Ammon's horn (tissue), 1 donor: ENCODE data around the gene C10orf88.

ENCODE experiments used
- DNase-seq: peaks from one replicate; pipeline ENCODE4 v3.0.0-alpha.2; 2016; ENCODE audit warnings: low spot score

The C10orf88 gene

GRCh38 chr10:122953902-122954730 is at the start of gene C10orf88:
Gene C10orf88 (minus strand): TSS chr10:122954227. CDS start chr10:122954178, 49 bp downstream.
- DNase-seq, result peak; percentile 99

DNA sequence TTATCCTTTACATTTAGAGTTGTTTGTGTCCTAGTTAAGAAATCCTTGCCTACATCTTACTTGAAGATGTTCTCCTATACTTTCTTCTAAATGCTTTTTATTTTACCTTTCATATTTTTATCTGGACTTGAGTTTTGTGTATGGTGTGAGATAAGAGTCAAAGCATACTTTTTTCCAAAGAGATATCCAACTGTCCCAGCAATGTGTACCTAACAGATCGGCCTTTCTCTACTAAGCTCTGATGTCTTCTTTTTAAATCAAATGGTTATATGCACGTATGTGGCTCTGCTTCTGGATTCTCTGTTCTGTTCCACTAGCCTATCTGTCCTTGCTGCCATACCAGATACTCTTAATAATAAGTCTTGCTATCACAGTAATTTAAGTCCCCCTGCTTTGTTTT is 47.3 kb upstream of the C10orf88 start:
- DNase-seq, result no peak

GRCh38 chr10:123000155-123000554 is 46.1 kb upstream of the C10orf88 start:
- no peak for DNase-seq

GRCh38 chr10:122999347-122999746 is 45.3 kb upstream of the C10orf88 start:
- DNase-seq, result no peak

GRCh38 chr10:122998934-122999333 is 44.9 kb upstream of the C10orf88 start:
- no peak for DNase-seq

- DNase-seq, result no peak
Measured at GRCh38 chr10:122998360-122998917, 44.4 kb upstream of the C10orf88 start.

DNA sequence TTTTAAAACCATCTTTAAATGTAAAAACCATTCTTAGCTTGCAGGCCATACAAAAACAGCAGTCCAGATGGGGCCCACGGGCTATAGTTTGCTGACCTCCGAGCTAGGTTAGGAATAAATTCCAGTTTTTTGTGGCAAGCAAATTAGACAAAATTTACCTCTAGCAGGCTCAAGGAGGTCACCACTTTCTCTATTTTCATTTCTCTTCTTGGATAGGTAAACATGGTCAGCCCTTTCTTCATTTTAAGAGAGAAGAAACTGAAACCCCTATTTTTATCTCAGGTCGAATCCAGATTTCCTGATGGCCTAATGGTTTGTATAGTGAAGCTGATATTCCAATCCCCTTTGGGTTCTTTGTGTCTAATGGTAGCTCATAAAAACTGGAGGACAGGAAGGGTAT is 43.8 kb upstream of the C10orf88 start:
- no peak for DNase-seq

GRCh38 chr10:122995936-122996335 is 41.9 kb upstream of the C10orf88 start:
- no peak for DNase-seq

- no peak for DNase-seq
Measured at GRCh38 chr10:122993797-122994336, 39.8 kb upstream of the C10orf88 start.

- DNase-seq, result no peak
Measured at GRCh38 chr10:122992031-122992585, 38.1 kb upstream of the C10orf88 start.

DNA sequence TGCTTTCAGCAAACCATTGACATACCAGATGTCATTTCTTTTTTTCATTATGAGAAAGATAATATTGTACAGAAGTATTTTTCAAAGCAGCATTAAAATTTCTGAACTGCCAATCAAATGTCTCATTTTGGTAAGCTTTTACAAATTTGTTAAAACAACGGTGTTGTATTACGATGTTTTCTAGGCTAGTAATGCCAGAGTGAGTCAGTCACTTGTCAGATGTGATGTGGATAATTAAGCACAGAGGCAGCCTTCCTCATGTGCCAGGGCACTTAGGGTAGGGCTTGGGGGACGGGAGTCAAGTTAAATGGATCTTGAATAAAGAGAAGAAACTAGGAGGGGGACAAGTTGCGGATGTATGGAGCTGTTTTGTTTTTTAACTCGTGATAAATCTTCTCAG is 36.3 kb upstream of the C10orf88 start:
- no peak for DNase-seq

DNA sequence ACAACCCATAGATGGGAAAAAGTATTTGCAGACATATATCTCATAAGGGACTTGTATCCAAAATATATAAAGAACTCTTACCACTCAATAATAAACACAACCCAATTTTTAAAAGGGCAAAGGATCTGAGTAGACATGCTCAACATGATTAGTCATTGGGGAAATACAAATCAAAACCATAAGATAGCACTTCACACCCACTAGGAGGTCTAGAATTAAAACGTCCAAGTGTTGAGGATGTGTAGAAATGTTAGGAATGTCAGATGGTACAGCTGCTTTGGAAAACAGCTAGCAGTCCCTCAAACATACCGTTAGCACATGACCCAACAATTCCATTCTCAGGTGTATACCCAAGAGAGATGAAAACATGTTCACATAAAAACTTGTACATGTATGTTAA is 34.5 kb upstream of the C10orf88 start:
- DNase-seq, result no peak

- DNase-seq, result no peak
Measured at GRCh38 chr10:122986335-122986734, 32.3 kb upstream of the C10orf88 start.

DNA sequence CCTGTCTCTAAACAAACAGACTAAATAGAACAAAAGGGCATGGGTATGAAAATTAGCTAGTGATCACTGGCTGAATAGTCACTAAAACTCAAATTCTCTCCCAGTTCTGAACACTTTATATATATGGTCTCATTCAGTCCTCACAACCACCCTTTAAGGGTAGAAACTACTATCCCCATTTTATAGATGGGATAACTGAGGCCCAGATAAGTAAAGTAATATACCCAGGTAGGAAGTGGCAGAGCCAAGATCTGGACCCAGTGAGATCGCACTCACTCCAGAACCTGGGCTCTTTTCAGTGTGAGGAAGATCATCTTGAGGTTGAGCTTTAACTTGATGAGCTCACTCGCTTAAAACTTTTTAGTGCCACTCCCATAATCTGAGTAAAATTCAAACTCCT is 30.7 kb upstream of the C10orf88 start:
- DNase-seq, result no peak

DNA sequence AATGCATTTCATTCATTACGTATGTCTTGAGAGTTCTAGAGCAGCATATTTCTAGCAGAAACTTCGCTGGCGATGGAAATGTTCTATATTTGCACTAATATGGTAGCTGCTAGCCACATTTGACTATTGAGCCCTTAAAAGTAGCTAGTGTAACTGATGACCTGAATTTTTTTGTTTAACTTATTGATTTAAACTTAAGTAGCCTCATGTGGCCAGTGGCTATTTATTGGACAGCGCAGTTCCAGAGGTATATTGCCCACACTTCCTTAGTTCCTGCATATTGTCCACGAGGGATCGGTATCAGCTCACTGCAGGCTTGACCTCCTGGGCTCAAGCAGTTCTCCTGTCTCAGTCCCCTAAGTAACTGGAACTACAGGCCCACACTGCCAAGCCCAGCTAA is 29.9 kb upstream of the C10orf88 start:
- DNase-seq, result no peak

GRCh38 chr10:122981066-122981464 is 27.0 kb upstream of the C10orf88 start:
- DNase-seq, result no peak

GRCh38 chr10:122980209-122981065 is 26.4 kb upstream of the C10orf88 start, which contains the start of gene PSTK:
Gene PSTK (plus strand): TSS chr10:122980401. CDS start chr10:122980480, 79 bp downstream.
- DNase-seq, result peak; percentile 96

GRCh38 chr10:122974543-122975064 is 20.6 kb upstream of the C10orf88 start:
- DNase-seq, result no peak

DNA sequence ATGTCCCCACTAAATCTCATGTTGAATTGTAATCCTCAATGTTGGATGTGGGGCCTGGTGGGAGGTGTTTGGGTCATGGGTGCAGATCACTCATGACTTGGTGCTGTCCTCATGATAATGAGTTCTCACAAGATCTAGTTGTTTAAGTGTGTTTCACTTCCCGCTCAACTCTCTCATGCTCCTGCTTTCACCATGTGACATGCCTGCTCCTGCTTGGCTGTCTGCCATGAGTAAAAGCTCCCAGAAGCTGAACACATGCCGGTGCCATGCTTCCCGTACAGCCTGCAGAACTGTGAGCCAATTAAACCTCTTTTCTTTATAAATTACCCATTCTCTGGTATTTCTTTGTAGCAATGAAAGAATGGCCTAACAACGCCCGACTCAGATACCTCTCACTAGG is 20.0 kb upstream of the C10orf88 start:
- no peak for DNase-seq

DNA sequence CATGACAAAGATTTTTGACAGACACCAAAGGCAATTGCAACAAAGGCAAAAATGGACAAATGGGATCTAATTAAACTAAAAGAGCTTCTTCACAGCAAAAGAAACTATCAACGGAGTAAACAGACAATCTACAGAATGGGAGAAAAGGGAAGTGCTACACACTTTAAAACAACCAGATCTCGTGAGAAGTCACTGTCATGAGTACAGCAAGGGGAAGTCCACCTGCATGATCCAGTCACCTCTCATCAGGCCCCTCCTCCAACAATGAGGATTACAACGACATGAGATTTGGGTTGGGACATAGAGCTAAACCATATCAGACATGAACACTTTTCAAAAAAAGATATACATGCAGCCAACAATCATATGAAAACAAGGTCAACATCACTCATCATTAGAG is 14.7 kb upstream of the C10orf88 start:
- no peak for DNase-seq

GRCh38 chr10:122966879-122967278 is 12.9 kb upstream of the C10orf88 start:
- no peak for DNase-seq

DNA sequence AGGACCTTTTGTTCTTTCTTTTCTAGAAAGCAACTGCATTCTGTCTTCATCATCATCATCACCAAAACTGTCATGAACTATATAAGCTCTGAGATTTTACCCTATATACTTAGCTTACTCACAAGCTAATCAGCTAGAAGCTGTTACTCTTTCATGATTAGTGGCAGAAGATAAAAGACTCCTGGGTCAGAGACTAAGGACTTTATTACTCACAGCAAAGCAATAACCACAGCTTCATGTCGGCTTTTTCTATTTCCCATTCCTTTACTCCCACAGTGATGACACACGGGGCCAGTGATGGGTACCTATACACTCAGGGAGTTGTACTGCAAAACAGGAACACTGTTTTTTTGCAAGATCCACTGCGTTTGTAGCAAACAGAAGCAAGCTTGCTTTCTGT is 8.4 kb upstream of the C10orf88 start:
- DNase-seq, result no peak
